COLO668 (cell line): ENCODE measurements around the gene C1orf105.
"Not testable (repeated sequence)": the region's sequence is repeated elsewhere in the genome, so short reads cannot be mapped to it uniquely, and the experiment has no call there.

Experiments used
- DNase-seq: peaks from one replicate; lab custom pipeline; 2025; ENCODE audit not compliant: unreplicated experiment; lab: John Stamatoyannopoulos, UW

The C1orf105 gene

GRCh38 chr1:172420385-172420784 is at the start of gene C1orf105:
Gene C1orf105, plus strand, starts transcription at chr1:172420685. Its CDS starts 201 bp downstream, at chr1:172420886.
- DNase-seq, result no peak

GRCh38 chr1:172371646-172372045 is 48.8 kb upstream of the C1orf105 start:
- DNase-seq, result not testable (repeated sequence)

- DNase-seq, result no peak
Observed at GRCh38 chr1:172373864-172374263, 46.6 kb upstream of the C1orf105 start.

- DNase-seq, result no peak
Observed at GRCh38 chr1:172375211-172375631, 45.3 kb upstream of the C1orf105 start.

GRCh38 chr1:172376431-172376830 is 44.1 kb upstream of the C1orf105 start:
- no peak for DNase-seq

GRCh38 chr1:172377565-172377964 is 42.9 kb upstream of the C1orf105 start:
- no peak for DNase-seq

GRCh38 chr1:172378109-172378760 is 42.2 kb upstream of the C1orf105 start:
- DNase-seq, result no peak

- DNase-seq, result no peak
Observed at GRCh38 chr1:172380441-172381244, 39.8 kb upstream of the C1orf105 start.

- no peak for DNase-seq
Observed at GRCh38 chr1:172381946-172382345, 38.5 kb upstream of the C1orf105 start.

- DNase-seq, result no peak
Observed at GRCh38 chr1:172382406-172382805, 38.1 kb upstream of the C1orf105 start.

- no peak for DNase-seq
Observed at GRCh38 chr1:172382990-172383389, 37.5 kb upstream of the C1orf105 start.

- DNase-seq, result no peak
Observed at GRCh38 chr1:172383536-172383935, 36.9 kb upstream of the C1orf105 start.

GRCh38 chr1:172384656-172385055 is 35.8 kb upstream of the C1orf105 start:
- no peak for DNase-seq

- no peak for DNase-seq
Observed at GRCh38 chr1:172386046-172386445, 34.4 kb upstream of the C1orf105 start.

GRCh38 chr1:172388490-172388889 is 32.0 kb upstream of the C1orf105 start:
- no peak for DNase-seq

- no peak for DNase-seq
Observed at GRCh38 chr1:172390301-172390682, 30.2 kb upstream of the C1orf105 start.

GRCh38 chr1:172390683-172391551 is 29.6 kb upstream of the C1orf105 start:
- no peak for DNase-seq

GRCh38 chr1:172391976-172392375 is 28.5 kb upstream of the C1orf105 start:
- DNase-seq, result no peak

- DNase-seq, result no peak
Observed at GRCh38 chr1:172393354-172393753, 27.1 kb upstream of the C1orf105 start.

- no peak for DNase-seq
Observed at GRCh38 chr1:172394141-172394751, 26.2 kb upstream of the C1orf105 start.

- DNase-seq, result no peak
Observed at GRCh38 chr1:172394811-172395210, 25.7 kb upstream of the C1orf105 start.
